CD4-positive, alpha-beta T cell (primary cell): ENCODE results near the gene SCAF4. TPM values are rescaled to one million over a fixed set of nuclear protein-coding genes. Genes with fewer than 3 reads are reported as not detected.

ENCODE experiments used
- ATAC-seq: fragments of 200-7000 bp; cut with Tn5 transposase; one replicate; pipeline ENCODE4 v1.10.0; 2022; ENCODE audit warnings: mild to moderate bottlenecking; ENCODE audit not compliant: poor library complexity
- CTCF ChIA-PET: fragments of 350-600 bp; sonication (Branson Sonifier 250); formaldehyde crosslinking; loops from one replicate; lab custom pipeline; 2021; ENCODE audit warnings: antibody characterized with exemption, inconsistent platforms; lab: Charles Lee
- POLR2A ChIA-PET: fragments of 350-600 bp; sonication (Branson Sonifier 250); formaldehyde crosslinking; loops from one replicate; lab custom pipeline; 2021; ENCODE audit warnings: antibody characterized with exemption, inconsistent platforms; lab: Charles Lee
- DNase-seq, 14 experiments: peaks; one replicate each; pipeline ENCODE4 v3.0.0-alpha.2; 2013 to 2020; ENCODE audit warnings: mixed read lengths in 2 of 14
- H3K27ac ChIP-seq, 2 donors: one replicate each; pipeline versions ENCODE4 v1.5.1 to v1.7.0; 2013; ENCODE audit warnings: low read length in 2 of 2, low read depth in 1 of 2, mild to moderate bottlenecking in 1 of 2
- H3K27me3 ChIP-seq, 2 experiments: 1 replicate in 1 of 2; 2 replicates in 1 of 2; pipeline versions ENCODE4 v1.6.1 to v1.7.0; 2013; ENCODE audit warnings: low read length in 2 of 2, control low read depth in 1 of 2, mild to moderate bottlenecking in 1 of 2, moderate library complexity in 1 of 2; ENCODE audit not compliant: insufficient read depth in 2 of 2, control insufficient read depth in 1 of 2
- H3K36me3 ChIP-seq: one replicate; pipeline ENCODE4 v1.6.1; 2013; ENCODE audit warnings: low read length, control low read depth; ENCODE audit not compliant: insufficient read depth
- H3K4me1 ChIP-seq: one replicate; pipeline ENCODE4 v1.6.1; 2013; ENCODE audit warnings: low read length, control low read depth; ENCODE audit not compliant: insufficient read depth
- H3K4me3 ChIP-seq: one replicate; pipeline ENCODE4 v1.5.1; 2013; ENCODE audit warnings: mild to moderate bottlenecking, low read length, moderate library complexity
- H3K9me3 ChIP-seq, 2 experiments: 1 replicate in 1 of 2; 2 replicates in 1 of 2; pipeline versions ENCODE4 v1.6.1 to v1.7.0; 2013; ENCODE audit warnings: low read length in 2 of 2, mild to moderate bottlenecking in 2 of 2, control low read depth in 1 of 2, moderate library complexity in 1 of 2; ENCODE audit not compliant: control insufficient read depth in 1 of 2, insufficient read depth in 1 of 2
- H3K27ac Mint-ChIP-seq: one replicate; pipeline ENCODE4 v1.8.0; 2020; ENCODE audit warnings: mixed read lengths
- H3K27me3 Mint-ChIP-seq: one replicate; pipeline ENCODE4 v1.8.0; 2021; ENCODE audit warnings: mixed read lengths
- H3K36me3 Mint-ChIP-seq: one replicate; pipeline ENCODE4 v1.8.0; 2021; ENCODE audit warnings: low read depth, mixed read lengths
- H3K4me1 Mint-ChIP-seq: one replicate; pipeline ENCODE4 v1.8.0; 2021; ENCODE audit warnings: low read depth, mixed read lengths
- H3K4me3 Mint-ChIP-seq: one replicate; pipeline ENCODE4 v1.8.0; 2020; ENCODE audit warnings: mild to moderate bottlenecking, mixed read lengths
- H3K9me3 Mint-ChIP-seq: one replicate; pipeline ENCODE4 v1.8.0; 2020; ENCODE audit warnings: mixed read lengths
- intact Hi-C, 2 experiments: fragments of 100-400 bp; cut with DNase I in 1 of 2; cut with micrococcal nuclease in 1 of 2; formaldehyde crosslinking; loops; one replicate each; pipeline versions ENCODE4 v1.15.1 to v1.9.0; 2023 to 2025; cut with DNase I, micrococcal nuclease
- total RNA-seq, 174 experiments: library from RNA in 2 of 174; stranded (reverse) in 2 of 174; gene quantifications; one replicate each; pipeline ENCODE4 v1.2.3 and lab custom pipeline; 2021 to 2026
- TF ChIP-seq, protein P1 (sequence below): fragments of 200-600 bp; IDR thresholded peaks from one replicate; pipeline ENCODE4 v1.8.0; 2022; ENCODE audit warnings: antibody characterized with exemption, mild to moderate bottlenecking

The SCAF4 gene
- total RNA-seq, 2 experiments from 2014 or later = 56.1 to 57.8 TPM

DNA sequence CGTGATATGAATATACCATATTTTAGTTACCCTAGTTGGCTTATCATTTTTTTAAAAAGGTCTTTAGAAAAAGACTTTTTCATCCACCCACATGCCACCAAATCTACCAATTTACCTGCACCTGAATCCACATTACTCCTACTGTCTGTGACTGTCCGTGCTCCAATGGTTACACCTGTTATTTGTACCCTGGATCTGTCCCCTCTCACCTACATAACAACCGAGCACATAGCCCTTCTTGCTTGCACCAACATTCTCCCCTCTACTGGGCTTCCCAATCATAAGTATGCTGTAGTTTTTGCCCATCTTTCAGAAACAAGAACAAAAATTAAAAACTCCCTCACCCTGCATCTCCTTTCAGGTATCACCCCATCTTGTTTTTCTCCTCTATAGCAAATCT is 54.9 kb downstream of the SCAF4 start:
- TF ChIP-seq, protein P1, sequence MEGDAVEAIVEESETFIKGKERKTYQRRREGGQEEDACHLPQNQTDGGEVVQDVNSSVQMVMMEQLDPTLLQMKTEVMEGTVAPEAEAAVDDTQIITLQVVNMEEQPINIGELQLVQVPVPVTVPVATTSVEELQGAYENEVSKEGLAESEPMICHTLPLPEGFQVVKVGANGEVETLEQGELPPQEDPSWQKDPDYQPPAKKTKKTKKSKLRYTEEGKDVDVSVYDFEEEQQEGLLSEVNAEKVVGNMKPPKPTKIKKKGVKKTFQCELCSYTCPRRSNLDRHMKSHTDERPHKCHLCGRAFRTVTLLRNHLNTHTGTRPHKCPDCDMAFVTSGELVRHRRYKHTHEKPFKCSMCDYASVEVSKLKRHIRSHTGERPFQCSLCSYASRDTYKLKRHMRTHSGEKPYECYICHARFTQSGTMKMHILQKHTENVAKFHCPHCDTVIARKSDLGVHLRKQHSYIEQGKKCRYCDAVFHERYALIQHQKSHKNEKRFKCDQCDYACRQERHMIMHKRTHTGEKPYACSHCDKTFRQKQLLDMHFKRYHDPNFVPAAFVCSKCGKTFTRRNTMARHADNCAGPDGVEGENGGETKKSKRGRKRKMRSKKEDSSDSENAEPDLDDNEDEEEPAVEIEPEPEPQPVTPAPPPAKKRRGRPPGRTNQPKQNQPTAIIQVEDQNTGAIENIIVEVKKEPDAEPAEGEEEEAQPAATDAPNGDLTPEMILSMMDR = no peak
- no peaks in the 10 kb centered on the region for H3K9me3 ChIP-seq
- Mint-ChIP-seq H3K4me1 (no peaks in the 10 kb centered on the region), H3K27me3 (no peaks in the 10 kb centered on the region), H3K36me3 (peaks cover 29% of the 10 kb centered on the region), H3K4me3 (no peak overlapping the region), H3K9me3 (no peaks in the 10 kb centered on the region), H3K27ac (no peak overlapping the region)
- no peak for ATAC-seq
- ChIA-PET CTCF (no interaction called here), POLR2A (no interaction called here)
- no peak overlapping the region for H3K27ac ChIP-seq
- peaks cover 16% of the 10 kb centered on the region for H3K36me3 ChIP-seq
- no peaks in the 10 kb centered on the region for H3K4me1 ChIP-seq
- H3K4me3 ChIP-seq = no peak overlapping the region
- no peak for DNase-seq
- no peaks in the 10 kb centered on the region for H3K27me3 ChIP-seq
- intact Hi-C loops = no loop called here

DNA sequence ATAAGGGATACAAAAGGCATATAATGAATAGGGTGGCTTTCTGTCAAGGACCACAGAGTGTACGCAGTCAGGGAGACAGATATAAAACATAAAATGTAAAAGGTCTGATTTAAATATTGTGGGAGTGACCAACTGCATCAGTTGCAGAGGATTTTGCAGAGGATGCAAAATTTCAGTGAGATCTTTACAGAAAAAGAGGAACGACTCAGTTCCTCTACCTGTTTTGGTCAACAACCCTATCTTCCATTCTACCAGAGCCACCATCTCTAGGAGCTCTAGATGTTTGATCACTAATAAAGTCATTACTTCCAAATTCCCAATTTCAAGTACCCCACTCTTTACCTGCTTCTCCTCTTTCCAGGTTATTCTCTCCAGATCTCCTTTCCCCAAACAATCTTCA is 56.0 kb downstream of the SCAF4 start:
- TF ChIP-seq, protein P1 = no peak
- no peaks in the 10 kb centered on the region for H3K9me3 ChIP-seq
- H3K9me3 Mint-ChIP-seq = no peaks in the 10 kb centered on the region
- no peak for ATAC-seq
- H3K27ac ChIP-seq = no peak overlapping the region
- intact Hi-C loops = no loop called here
- ChIA-PET CTCF (no interaction called here), POLR2A (no interaction called here)
- no peaks in the 10 kb centered on the region for H3K4me1 ChIP-seq
- no peak overlapping the region for H3K4me3 Mint-ChIP-seq
- no peaks in the 10 kb centered on the region for H3K4me1 Mint-ChIP-seq
- no peak overlapping the region for H3K4me3 ChIP-seq
- no peaks in the 10 kb centered on the region for H3K27me3 ChIP-seq
- peaks cover 31% of the 10 kb centered on the region for H3K36me3 Mint-ChIP-seq
- no peak for DNase-seq
- H3K27ac Mint-ChIP-seq = no peak overlapping the region
- H3K27me3 Mint-ChIP-seq = no peaks in the 10 kb centered on the region
- peaks cover 22% of the 10 kb centered on the region for H3K36me3 ChIP-seq

DNA sequence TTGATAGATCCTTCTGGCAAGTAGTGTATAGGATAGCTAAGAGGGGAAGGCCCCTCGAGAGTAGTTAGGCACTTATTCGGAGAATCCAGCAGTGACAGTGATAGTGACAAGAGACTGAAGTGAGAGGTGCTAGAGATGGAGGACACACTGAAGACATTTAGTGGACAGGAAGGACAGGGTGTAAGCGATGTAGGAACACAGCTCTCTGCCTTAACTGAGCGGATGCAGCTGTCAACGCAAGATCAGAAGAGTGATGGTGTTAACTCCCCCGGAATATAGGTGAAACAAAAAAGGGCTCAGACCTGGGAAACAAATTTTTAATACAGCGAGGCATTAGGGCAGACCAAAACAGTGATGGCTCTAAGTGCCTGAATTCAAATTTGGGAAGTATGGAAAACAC is 56.6 kb downstream of the SCAF4 start:
- DNase-seq = no peak
- H3K4me1 Mint-ChIP-seq = no peaks in the 10 kb centered on the region

More for the DNA sequence above, 56.6 kb downstream of the SCAF4 start:
- no peak for ATAC-seq
- ChIA-PET POLR2A (no interaction called here), CTCF (no interaction called here)
- H3K4me1 ChIP-seq = no peaks in the 10 kb centered on the region
- no peaks in the 10 kb centered on the region for H3K9me3 ChIP-seq
- H3K4me3 ChIP-seq = no peak overlapping the region
- intact Hi-C loops = no loop called here
- no peaks in the 10 kb centered on the region for H3K9me3 Mint-ChIP-seq
- peaks cover 31% of the 10 kb centered on the region for H3K36me3 Mint-ChIP-seq
- H3K4me3 Mint-ChIP-seq = no peak overlapping the region
- H3K27ac Mint-ChIP-seq = no peak overlapping the region
- no peaks in the 10 kb centered on the region for H3K27me3 Mint-ChIP-seq
- no peaks in the 10 kb centered on the region for H3K27me3 ChIP-seq
- TF ChIP-seq, protein P1 = no peak
- H3K36me3 ChIP-seq = peaks cover 25% of the 10 kb centered on the region
- H3K27ac ChIP-seq = no peak overlapping the region
